Measurements from ENCODE around the gene EXOSC5. TPM values are rescaled to one million over a fixed set of nuclear protein-coding genes. Genes with fewer than 3 reads are reported as not detected.

The EXOSC5 gene
- total and polyA plus RNA-seq, 2 of the 13 experiments (the other 11 are each of a cell fraction or from before 2014, with no cell fraction given) = 24.1 to 26.5 TPM

DNA sequence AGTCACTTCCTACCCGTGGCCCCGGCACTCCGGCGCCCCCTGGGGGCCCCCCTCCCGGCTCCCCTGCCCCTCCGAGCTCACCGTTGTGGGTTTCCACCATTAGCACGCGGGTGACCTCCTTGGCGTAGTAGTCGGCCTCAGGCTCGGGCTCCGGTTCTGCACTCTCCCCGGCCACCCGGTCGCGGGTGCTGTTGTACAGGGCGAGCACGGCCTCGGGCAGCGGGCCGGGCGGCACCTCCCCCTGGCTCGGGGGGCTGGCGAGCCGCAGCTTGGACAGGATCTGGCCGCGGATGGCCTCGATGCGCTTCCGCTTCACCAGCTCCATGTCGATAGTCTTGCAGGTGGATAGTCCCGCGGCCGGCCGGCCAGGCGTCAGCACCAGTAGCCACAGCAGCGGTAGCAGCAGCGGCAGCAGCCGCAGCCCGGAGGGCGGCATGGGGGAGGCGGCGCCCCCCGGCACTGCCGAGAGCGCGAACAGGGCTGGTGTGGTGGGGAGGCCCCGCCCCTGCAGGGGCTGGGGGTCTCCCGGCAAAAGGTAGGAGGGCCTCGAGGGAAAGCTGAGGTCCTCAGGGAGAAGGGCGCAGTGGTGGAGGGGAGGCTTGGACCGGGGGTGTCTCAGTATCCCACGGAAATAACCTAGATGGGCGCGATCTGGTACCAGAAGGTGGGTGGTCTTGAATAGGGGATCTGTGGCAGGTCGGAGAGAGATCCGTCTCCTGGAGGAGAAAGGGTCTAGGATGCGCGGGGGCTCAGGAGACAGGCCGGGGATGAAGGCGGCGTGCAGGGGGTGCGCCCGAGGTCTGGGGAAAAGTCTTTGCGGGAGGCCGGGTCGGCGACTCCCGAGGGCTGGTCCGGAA lies 44.3 kb downstream of the EXOSC5 start (continued):
- TF ChIP-seq, protein P1, sequence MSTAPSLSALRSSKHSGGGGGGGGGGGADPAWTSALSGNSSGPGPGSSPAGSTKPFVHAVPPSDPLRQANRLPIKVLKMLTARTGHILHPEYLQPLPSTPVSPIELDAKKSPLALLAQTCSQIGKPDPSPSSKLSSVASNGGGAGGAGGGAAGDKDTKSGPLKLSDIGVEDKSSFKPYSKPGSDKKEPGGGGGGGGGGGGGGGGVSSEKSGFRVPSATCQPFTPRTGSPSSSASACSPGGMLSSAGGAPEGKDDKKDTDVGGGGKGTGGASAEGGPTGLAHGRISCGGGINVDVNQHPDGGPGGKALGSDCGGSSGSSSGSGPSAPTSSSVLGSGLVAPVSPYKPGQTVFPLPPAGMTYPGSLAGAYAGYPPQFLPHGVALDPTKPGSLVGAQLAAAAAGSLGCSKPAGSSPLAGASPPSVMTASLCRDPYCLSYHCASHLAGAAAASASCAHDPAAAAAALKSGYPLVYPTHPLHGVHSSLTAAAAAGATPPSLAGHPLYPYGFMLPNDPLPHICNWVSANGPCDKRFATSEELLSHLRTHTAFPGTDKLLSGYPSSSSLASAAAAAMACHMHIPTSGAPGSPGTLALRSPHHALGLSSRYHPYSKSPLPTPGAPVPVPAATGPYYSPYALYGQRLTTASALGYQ (CRISPR knock-in tag; IDR thresholded peaks at IDR 0.05) = 0 out of 2 replicates have a peak, but pooled peaks have one; percentile 38
- no peak for TF ChIP-seq HNF4G (IDR thresholded peaks at IDR 0.05; ENCODE audit: borderline replicate concordance, low read depth, low read length)
- no peak for TF ChIP-seq HNF4G (CRISPR knock-in tag; IDR thresholded peaks at IDR 0.05; ENCODE audit: borderline replicate concordance, low read depth)
- TF ChIP-seq MIER2 (CRISPR knock-in tag; IDR thresholded peaks at IDR 0.05) = no peak
- no peak for TF ChIP-seq ZFP62 (CRISPR knock-in tag; IDR thresholded peaks at IDR 0.05)
- TF ChIP-seq STAG1 (CRISPR knock-in tag; IDR thresholded peaks at IDR 0.05) = no peak
- TF ChIP-seq JARID2 (CRISPR knock-in tag; IDR thresholded peaks at IDR 0.05; ENCODE audit: insufficient replicate concordance) = no peak
- no peak for TF ChIP-seq SIX4 (CRISPR knock-in tag; IDR thresholded peaks at IDR 0.05)
- no peak for TF ChIP-seq ELF1 (CRISPR knock-in tag; IDR thresholded peaks at IDR 0.05)
- TF ChIP-seq ZNF329 (CRISPR knock-in tag; IDR thresholded peaks at IDR 0.05; ENCODE audit: low read depth) = no peak
- TF ChIP-seq MZF1 (CRISPR knock-in tag; IDR thresholded peaks at IDR 0.05; ENCODE audit: borderline replicate concordance) = no peak
- TF ChIP-seq PRMT3 (CRISPR knock-in tag; IDR thresholded peaks at IDR 0.05; ENCODE audit: borderline replicate concordance, low read depth) = no peak
- peak; percentile 77 for TF ChIP-seq CTCF (CRISPR knock-in tag; IDR thresholded peaks at IDR 0.05)
- TF ChIP-seq, protein P2, sequence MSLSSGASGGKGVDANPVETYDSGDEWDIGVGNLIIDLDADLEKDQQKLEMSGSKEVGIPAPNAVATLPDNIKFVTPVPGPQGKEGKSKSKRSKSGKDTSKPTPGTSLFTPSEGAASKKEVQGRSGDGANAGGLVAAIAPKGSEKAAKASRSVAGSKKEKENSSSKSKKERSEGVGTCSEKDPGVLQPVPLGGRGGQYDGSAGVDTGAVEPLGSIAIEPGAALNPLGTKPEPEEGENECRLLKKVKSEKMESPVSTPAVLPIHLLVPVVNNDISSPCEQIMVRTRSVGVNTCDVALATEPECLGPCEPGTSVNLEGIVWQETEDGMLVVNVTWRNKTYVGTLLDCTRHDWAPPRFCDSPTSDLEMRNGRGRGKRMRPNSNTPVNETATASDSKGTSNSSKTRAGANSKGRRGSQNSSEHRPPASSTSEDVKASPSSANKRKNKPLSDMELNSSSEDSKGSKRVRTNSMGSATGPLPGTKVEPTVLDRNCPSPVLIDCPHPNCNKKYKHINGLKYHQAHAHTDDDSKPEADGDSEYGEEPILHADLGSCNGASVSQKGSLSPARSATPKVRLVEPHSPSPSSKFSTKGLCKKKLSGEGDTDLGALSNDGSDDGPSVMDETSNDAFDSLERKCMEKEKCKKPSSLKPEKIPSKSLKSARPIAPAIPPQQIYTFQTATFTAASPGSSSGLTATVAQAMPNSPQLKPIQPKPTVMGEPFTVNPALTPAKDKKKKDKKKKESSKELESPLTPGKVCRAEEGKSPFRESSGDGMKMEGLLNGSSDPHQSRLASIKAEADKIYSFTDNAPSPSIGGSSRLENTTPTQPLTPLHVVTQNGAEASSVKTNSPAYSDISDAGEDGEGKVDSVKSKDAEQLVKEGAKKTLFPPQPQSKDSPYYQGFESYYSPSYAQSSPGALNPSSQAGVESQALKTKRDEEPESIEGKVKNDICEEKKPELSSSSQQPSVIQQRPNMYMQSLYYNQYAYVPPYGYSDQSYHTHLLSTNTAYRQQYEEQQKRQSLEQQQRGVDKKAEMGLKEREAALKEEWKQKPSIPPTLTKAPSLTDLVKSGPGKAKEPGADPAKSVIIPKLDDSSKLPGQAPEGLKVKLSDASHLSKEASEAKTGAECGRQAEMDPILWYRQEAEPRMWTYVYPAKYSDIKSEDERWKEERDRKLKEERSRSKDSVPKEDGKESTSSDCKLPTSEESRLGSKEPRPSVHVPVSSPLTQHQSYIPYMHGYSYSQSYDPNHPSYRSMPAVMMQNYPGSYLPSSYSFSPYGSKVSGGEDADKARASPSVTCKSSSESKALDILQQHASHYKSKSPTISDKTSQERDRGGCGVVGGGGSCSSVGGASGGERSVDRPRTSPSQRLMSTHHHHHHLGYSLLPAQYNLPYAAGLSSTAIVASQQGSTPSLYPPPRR (CRISPR knock-in tag; IDR thresholded peaks at IDR 0.05; ENCODE audit: borderline replicate concordance) = no peak
- no peak for TF ChIP-seq STAT6 (CRISPR knock-in tag; IDR thresholded peaks at IDR 0.05; ENCODE audit: borderline replicate concordance)
- no peak for TF ChIP-seq LBX2 (CRISPR knock-in tag; IDR thresholded peaks at IDR 0.05; ENCODE audit: borderline replicate concordance)
